Adrenal gland (tissue), 12 donors: ENCODE data around the gene DNAJC27. TPM values are rescaled to one million over a fixed set of nuclear protein-coding genes. Genes with fewer than 3 reads are reported as not detected.

ENCODE experiments used
- DNase-seq, 7 donors: peaks; one replicate each; pipeline ENCODE4 v3.0.0-alpha.2; 2019 to 2020
- H3K27ac ChIP-seq, 5 donors: fragments of 200-600 bp; sonication (generic) in 4 of 5; 1 replicate in 3 of 5; 2 replicates in 2 of 5; pipeline versions ENCODE4 v1.5.1 to v1.8.0; 2016 to 2020; ENCODE audit warnings: mild to moderate bottlenecking in 1 of 5
- H3K27me3 ChIP-seq: fragments of 200-600 bp; 2 replicates; pipeline ENCODE4 v1.8.0; 2021
- H3K36me3 ChIP-seq, 2 donors: fragments of 200-600 bp; replicated peaks in 1 of 2; 1 replicate in 1 of 2; 2 replicates in 1 of 2; pipeline versions ENCODE4 v1.5.1 to v1.8.0; 2018 to 2022
- H3K4me1 ChIP-seq, 2 donors: fragments of 200-600 bp; replicated peaks in 1 of 2; 1 replicate in 1 of 2; 2 replicates in 1 of 2; pipeline versions ENCODE4 v1.5.1 to v1.8.0; 2018 to 2021
- H3K4me3 ChIP-seq, 4 donors: fragments of 200-600 bp; sonication (generic) in 3 of 4; one replicate each; pipeline ENCODE4 v1.5.1; 2016 to 2018
- H3K9me3 ChIP-seq, 3 donors: fragments of 200-600 bp; sonication (generic) in 1 of 3; replicated peaks in 1 of 3; 1 replicate in 2 of 3; 2 replicates in 1 of 3; pipeline versions ENCODE4 v1.5.1 to v1.8.0; 2016 to 2021
- POLR2A ChIP-seq, 2 donors: fragments of 450-650 bp; IDR thresholded peaks; one replicate each; pipeline ENCODE4 v1.6.1; 2017; ENCODE audit warnings: antibody characterized with exemption in 2 of 2, mild to moderate bottlenecking in 2 of 2, moderate library complexity in 1 of 2
- WGBS, 4 donors: extraction: QIAGEN DNeasy Blood & Tissue Kit in 2 of 4; methylation state at CpG; one replicate each; pipeline versions ENCODE4 v1.1.5 to v1.1.7; 2013 to 2017; 5-methylcytosine and 5-hydroxymethylcytosine counted together
- intact Hi-C, 2 donors: fragments of 100-400 bp; cut with DNase I; formaldehyde crosslinking; loops; one replicate each; pipeline versions ENCODE4 v1.14.1 to v1.15.0; 2022 to 2023
- polyA plus RNA-seq, 3 donors: library from polyadenylated mRNA; stranded (reverse); fragments of 200-250 nt in 2 of 3; fragments of 350-450 nt in 1 of 3; fragmentation: Illumina TruSeq in 1 of 3; extraction: RNeasy Lipid Tissue Mini Kit (QIAGEN cat#74804) in 1 of 3; gene quantifications; one replicate each; pipeline ENCODE4 v1.2.3, GENCODE V29; 2013 to 2014
- total RNA-seq, 9 donors: library from RNA; depleted of rRNA in 4 of 9; stranded (reverse); fragments of >200 nt in 4 of 9; fragments of 120-200 nt in 1 of 9; fragmentation: NEBNext Ultra II Directional in 1 of 9; extraction: Animal tissue kit (Norgen Biotek cat#: 25700) in 1 of 9; gene quantifications; one replicate each; pipeline versions ENCODE4 v1.1.0 to v1.2.4, GENCODE V29; 2013 to 2023
- TF ChIP-seq, protein P1 (sequence below), 6 experiments: fragments of 450-650 bp in 4 of 6; fragments of 200-600 bp in 2 of 6; sonication (generic) in 1 of 6; IDR thresholded peaks; 1 replicate in 5 of 6; 2 replicates in 1 of 6; pipeline versions ENCODE4 v1.5.1 to v1.8.0; 2016 to 2021; ENCODE audit warnings: antibody characterized with exemption in 6 of 6, mild to moderate bottlenecking in 2 of 6, moderate library complexity in 1 of 6
- donor health status: healthy with polysubstance abuse.
- donor health status: Bipolar disorder and iron deficiency.
- donor health status: DM: yes; HTN: yes; CAD: no.
- donor health status: DM: no; HTN: no; CAD: no.
- donor health status: DM: no; HTN: no; CAD: no.
- donor health status: DM: yes; HTN: yes; CAD: no.

DNAJC27 gene
- total and polyA plus RNA-seq, 12 donors, result 1.9 to 10.8 (median 6.7) TPM

GRCh38 chr2:24937236-24937635 lies 34.5 kb downstream of the DNAJC27 start:
- no peak overlapping the region for H3K4me3 ChIP-seq
- intact Hi-C loops, result no loop called here
- no peak for DNase-seq
- TF ChIP-seq, protein P1, sequence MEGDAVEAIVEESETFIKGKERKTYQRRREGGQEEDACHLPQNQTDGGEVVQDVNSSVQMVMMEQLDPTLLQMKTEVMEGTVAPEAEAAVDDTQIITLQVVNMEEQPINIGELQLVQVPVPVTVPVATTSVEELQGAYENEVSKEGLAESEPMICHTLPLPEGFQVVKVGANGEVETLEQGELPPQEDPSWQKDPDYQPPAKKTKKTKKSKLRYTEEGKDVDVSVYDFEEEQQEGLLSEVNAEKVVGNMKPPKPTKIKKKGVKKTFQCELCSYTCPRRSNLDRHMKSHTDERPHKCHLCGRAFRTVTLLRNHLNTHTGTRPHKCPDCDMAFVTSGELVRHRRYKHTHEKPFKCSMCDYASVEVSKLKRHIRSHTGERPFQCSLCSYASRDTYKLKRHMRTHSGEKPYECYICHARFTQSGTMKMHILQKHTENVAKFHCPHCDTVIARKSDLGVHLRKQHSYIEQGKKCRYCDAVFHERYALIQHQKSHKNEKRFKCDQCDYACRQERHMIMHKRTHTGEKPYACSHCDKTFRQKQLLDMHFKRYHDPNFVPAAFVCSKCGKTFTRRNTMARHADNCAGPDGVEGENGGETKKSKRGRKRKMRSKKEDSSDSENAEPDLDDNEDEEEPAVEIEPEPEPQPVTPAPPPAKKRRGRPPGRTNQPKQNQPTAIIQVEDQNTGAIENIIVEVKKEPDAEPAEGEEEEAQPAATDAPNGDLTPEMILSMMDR (IDR thresholded peaks at IDR 0.05), result no peak
- TF ChIP-seq POLR2A (IDR thresholded peaks at IDR 0.05), result no peak
- no peaks in the 10 kb centered on the region for H3K36me3 ChIP-seq
- WGBS, 4 donors, result 75 to 88% (median 78%) methylated on average over 2 of the region's 2 CpGs
- H3K9me3 ChIP-seq, result no peaks in the 10 kb centered on the region
- H3K27ac ChIP-seq, result no peak overlapping the region
- no peaks in the 10 kb centered on the region for H3K4me1 ChIP-seq
- no peaks in the 10 kb centered on the region for H3K27me3 ChIP-seq

DNA sequence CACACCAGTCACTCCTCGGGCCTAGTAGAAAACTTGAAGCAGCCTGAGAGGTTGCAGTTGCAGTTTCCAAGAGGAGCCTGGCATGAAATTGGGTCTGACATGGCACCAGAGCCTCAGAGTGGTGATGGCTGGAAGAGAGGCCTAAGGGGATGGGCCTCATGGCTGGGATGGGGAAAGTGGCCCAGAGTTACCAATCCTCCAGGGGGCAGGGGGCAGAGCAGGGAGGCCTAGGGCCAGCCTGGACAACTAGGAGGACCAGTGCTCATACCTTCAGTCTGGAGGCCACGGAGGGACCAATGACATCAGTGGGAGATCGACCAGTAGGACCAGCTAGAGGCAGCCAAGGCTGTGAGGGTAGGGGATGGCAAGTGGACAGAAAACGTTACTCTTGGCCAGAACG lies 36.6 kb downstream of the DNAJC27 start:
- Histone ChIP-seq H3K27me3 (no peaks in the 10 kb centered on the region), H3K27ac (no peak overlapping the region), H3K4me1 (no peaks in the 10 kb centered on the region), H3K36me3 (no peaks in the 10 kb centered on the region), H3K4me3 (no peak overlapping the region), H3K9me3 (no peaks in the 10 kb centered on the region)
- TF ChIP-seq, protein P1 (IDR thresholded peaks at IDR 0.05), result no peak
- no peak for TF ChIP-seq POLR2A (IDR thresholded peaks at IDR 0.05)
- 87 to 92% (median 88%) methylated on average over 5 of the region's 5 CpGs for WGBS, 4 donors
- no peak for DNase-seq
- intact Hi-C loops, result no loop called here

DNA sequence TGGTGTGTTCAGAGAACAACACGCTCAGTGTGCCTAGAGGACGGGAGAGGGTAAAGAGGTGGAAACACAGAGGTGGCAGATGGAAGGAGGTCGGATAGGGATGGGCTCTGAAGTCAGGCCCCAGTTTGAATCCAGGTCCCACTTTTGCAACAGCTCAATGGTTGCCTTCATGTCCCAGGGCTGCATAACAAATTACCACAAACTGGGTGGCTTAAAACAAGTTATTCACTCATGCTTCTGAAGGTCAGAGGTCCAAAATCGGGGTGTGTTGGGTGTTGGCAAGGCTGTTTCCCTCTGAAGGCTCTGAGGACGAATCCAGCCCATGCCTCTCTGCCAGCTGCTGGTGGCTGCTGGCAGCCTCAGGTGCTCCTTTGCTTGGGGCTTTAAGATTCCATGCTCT lies 39.0 kb downstream of the DNAJC27 start:
- Histone ChIP-seq H3K27me3 (no peaks in the 10 kb centered on the region), H3K36me3 (no peaks in the 10 kb centered on the region), H3K9me3 (no peaks in the 10 kb centered on the region), H3K4me3 (no peak overlapping the region), H3K4me1 (no peaks in the 10 kb centered on the region), H3K27ac (no peak overlapping the region)
- no peak for DNase-seq
- 83 to 94% (median 86%) methylated on average over 5 of the region's 5 CpGs for WGBS, 4 donors
- intact Hi-C loops, result no loop called here
- TF ChIP-seq, protein P1 (IDR thresholded peaks at IDR 0.05), result no peak
- no peak for TF ChIP-seq POLR2A (IDR thresholded peaks at IDR 0.05)

- H3K36me3 ChIP-seq, result no peaks in the 10 kb centered on the region
- no peak overlapping the region for H3K27ac ChIP-seq
- intact Hi-C loops, result no loop called here
- H3K4me3 ChIP-seq, result no peak overlapping the region
- peaks cover 0 to 8% of the 10 kb centered on the region in 2 donors for H3K4me1 ChIP-seq
- H3K27me3 ChIP-seq, result no peaks in the 10 kb centered on the region
- TF ChIP-seq, protein P1 (IDR thresholded peaks at IDR 0.05), result no peak
- no peak for TF ChIP-seq POLR2A (IDR thresholded peaks at IDR 0.05)
- 52 to 92% (median 67%) methylated on average over 6 of the region's 6 CpGs for WGBS, 4 donors
- DNase-seq, result peak in 1 of 7 donors; percentile 35
- H3K9me3 ChIP-seq, result no peaks in the 10 kb centered on the region
These were observed 41.0 kb downstream of the DNAJC27 start for GRCh38 chr2:24930768-24931167.
